Suprapubic skin (tissue), 4 donors: ENCODE data around the gene LRRC8D.

Experiments
- CTCF ChIP-seq, 2 donors: fragments of 200-600 bp in 1 of 2; fragments of 450-650 bp in 1 of 2; sonication (generic) in 1 of 2; IDR thresholded peaks; one replicate each; pipeline ENCODE4 v1.5.1; 2016 to 2019; ENCODE audit warnings: antibody characterized with exemption in 2 of 2, mild to moderate bottlenecking in 1 of 2, moderate library complexity in 1 of 2
- EP300 ChIP-seq: sonication (generic); formaldehyde crosslinking; IDR thresholded peaks from one replicate; pipeline ENCODE4 v1.6.1; 2017; ENCODE audit warnings: antibody characterized with exemption
- POLR2A ChIP-seq, 2 donors: fragments of 450-650 bp; IDR thresholded peaks; one replicate each; pipeline ENCODE4 v1.6.1; 2017; ENCODE audit warnings: antibody characterized with exemption in 2 of 2, mild to moderate bottlenecking in 2 of 2, moderate library complexity in 2 of 2
- POLR2AphosphoS5 ChIP-seq, 3 donors: sonication (generic); formaldehyde crosslinking; IDR thresholded peaks; one replicate each; pipeline ENCODE4 v1.6.1; 2017; ENCODE audit warnings: antibody characterized with exemption in 3 of 3

GRCh38 chr1:89863165-89863830 lies 42.5 kb downstream of the LRRC8D start:
- TF ChIP-seq CTCF (IDR thresholded peaks at IDR 0.05) (no peak), POLR2A (IDR thresholded peaks at IDR 0.05) (no peak), POLR2AphosphoS5 (IDR thresholded peaks at IDR 0.05) (no peak), EP300 (no peak)
